Thymus (tissue), 11 donors: ENCODE measurements around the gene SHISA2. TPM values are rescaled to one million over a fixed set of nuclear protein-coding genes. Genes with fewer than 3 reads are reported as not detected.

Source experiments
- DNase-seq, 9 donors: peaks; one replicate each; pipeline ENCODE4 v3.0.0-alpha.2; 2013; ENCODE audit warnings: low spot score in 9 of 9, low read depth in 6 of 9, missing footprints in 1 of 9
- H3K27ac ChIP-seq, 2 donors: one replicate each; pipeline ENCODE4 v1.5.1; 2013; ENCODE audit warnings: control low read depth in 1 of 2, low read depth in 1 of 2, low read length in 1 of 2, mild to moderate bottlenecking in 1 of 2, moderate library complexity in 1 of 2
- H3K27me3 ChIP-seq, 2 donors: one replicate each; pipeline ENCODE4 v1.5.1; 2013; ENCODE audit warnings: low read length in 1 of 2; ENCODE audit not compliant: control insufficient read depth in 2 of 2, insufficient read depth in 1 of 2
- H3K36me3 ChIP-seq, 2 donors: one replicate each; pipeline ENCODE4 v1.5.1; 2013; ENCODE audit warnings: low read length in 1 of 2, mild to moderate bottlenecking in 1 of 2, moderate library complexity in 1 of 2; ENCODE audit not compliant: control insufficient read depth in 2 of 2, insufficient read depth in 2 of 2
- H3K4me1 ChIP-seq, 2 donors: one replicate each; pipeline ENCODE4 v1.5.1; 2013; ENCODE audit warnings: low read length in 2 of 2; ENCODE audit not compliant: control insufficient read depth in 2 of 2, insufficient read depth in 2 of 2
- H3K4me3 ChIP-seq, 2 donors: one replicate each; pipeline ENCODE4 v1.5.1; 2013; ENCODE audit warnings: low read length in 2 of 2, control low read depth in 1 of 2, mild to moderate bottlenecking in 1 of 2
- H3K9me3 ChIP-seq, 2 donors: one replicate each; pipeline ENCODE4 v1.5.1; 2013; ENCODE audit warnings: low read length in 1 of 2, mild to moderate bottlenecking in 1 of 2; ENCODE audit not compliant: control insufficient read depth in 2 of 2, insufficient read depth in 1 of 2
- WGBS: extraction: QIAGEN DNeasy Blood & Tissue Kit; methylation state at CpG from one replicate; pipeline ENCODE4 v1.1.7; 2013; 5-methylcytosine and 5-hydroxymethylcytosine counted together
- polyA plus RNA-seq: library from polyadenylated mRNA; stranded (reverse); fragments of 200-250 nt; gene quantifications from one replicate; pipeline ENCODE4 v1.2.3, GENCODE V29; 2013
- total RNA-seq: library from RNA; stranded (reverse); fragments of 120-200 nt; gene quantifications from one replicate; pipeline ENCODE4 v1.2.4, GENCODE V29; 2013
- donor health status: healthy.

The SHISA2 gene
- total and polyA plus RNA-seq, 2 donors, result 7.1 to 9.0 TPM

DNA sequence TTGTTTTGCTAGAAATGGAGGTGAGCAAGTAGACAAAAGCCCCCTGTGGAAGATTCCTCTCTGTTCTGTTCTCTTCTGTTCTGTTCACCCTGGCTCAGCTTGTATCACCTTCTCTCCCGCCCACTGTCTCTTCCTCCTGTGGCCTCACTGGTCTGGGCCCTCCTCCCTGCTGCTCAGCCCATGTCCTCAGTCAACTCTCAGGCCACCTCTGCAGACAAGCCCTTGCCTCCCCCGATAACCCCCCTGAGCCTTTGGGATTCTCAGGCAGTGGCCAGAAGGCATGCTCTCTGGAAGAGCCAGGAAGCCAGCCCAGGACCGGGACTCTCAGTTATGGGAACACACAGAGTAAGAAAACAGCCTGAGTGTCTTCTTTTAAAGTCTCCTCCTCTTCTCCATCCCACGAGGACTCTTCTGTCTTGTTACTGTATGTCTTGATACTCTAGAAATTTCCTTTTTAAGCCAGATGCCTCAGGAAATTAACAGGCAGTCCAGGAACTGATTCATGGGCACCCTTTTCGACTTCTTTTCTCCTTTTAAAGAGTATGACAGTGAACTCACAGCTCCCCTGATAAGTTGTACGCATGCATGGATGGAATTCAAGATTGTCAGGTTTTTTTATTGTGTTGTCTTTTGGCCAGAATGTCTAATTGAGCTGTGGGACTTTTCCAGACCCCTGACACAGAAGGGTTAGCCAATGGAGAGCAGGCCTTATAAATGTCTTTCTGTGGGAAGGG, 33.7 kb downstream of the SHISA2 start:
- no peaks in the 10 kb centered on the region for H3K9me3 ChIP-seq
- H3K27ac ChIP-seq, result no peak overlapping the region
- H3K27me3 ChIP-seq, result peaks cover 0 to 2% of the 10 kb centered on the region in 2 donors
- no peak overlapping the region for H3K4me3 ChIP-seq
- peaks cover 0 to 23% of the 10 kb centered on the region in 2 donors for H3K4me1 ChIP-seq
- H3K36me3 ChIP-seq, result no peaks in the 10 kb centered on the region
- DNase-seq, result no peak
- 87% methylated on average over 6 of the region's 6 CpGs for WGBS

DNA sequence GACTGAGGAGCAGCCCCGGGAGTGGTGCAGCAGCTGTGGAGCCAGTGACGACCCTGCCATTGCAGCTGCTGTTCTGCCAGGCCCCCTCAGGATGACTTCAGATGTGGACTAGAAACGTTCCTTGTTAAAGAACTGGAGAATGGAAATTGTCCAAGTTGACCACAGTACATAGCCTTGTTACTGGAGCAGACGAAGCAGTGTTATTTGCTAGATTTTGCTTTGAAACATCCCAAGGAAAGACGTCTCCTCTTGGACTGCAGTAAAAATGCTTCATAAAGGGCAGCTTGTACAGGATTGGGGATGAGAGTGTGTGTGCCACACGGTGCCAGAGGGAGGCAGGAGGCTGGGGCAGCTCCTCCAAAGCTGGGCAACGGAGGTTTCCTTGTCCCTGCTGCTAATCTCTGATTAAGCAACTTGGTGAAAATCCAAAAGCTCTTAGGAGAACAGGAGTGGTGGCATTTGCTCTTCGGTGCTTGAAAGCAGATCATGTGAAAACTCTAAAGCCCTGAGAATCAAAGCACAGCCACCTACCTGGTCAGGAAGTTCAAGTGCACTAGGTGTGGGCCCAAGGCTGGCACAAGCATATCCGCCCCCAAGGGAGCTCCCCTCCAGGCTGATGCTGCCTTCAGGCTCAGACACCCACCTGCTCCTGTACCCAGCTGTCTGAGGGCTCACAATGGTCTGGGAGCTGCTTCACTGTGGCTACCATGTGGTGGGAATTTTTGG, 34.5 kb downstream of the SHISA2 start:
- no peaks in the 10 kb centered on the region for H3K9me3 ChIP-seq
- H3K36me3 ChIP-seq, result no peaks in the 10 kb centered on the region
- H3K4me3 ChIP-seq, result no peak overlapping the region
- WGBS, result 82% methylated on average over 9 of the region's 9 CpGs
- H3K27ac ChIP-seq, result no peak overlapping the region
- DNase-seq, result peak in 4 of 9 donors; percentile 9 to 35 (median 24)
- no peaks in the 10 kb centered on the region for H3K27me3 ChIP-seq
- peaks cover 0 to 27% of the 10 kb centered on the region in 2 donors for H3K4me1 ChIP-seq

DNA sequence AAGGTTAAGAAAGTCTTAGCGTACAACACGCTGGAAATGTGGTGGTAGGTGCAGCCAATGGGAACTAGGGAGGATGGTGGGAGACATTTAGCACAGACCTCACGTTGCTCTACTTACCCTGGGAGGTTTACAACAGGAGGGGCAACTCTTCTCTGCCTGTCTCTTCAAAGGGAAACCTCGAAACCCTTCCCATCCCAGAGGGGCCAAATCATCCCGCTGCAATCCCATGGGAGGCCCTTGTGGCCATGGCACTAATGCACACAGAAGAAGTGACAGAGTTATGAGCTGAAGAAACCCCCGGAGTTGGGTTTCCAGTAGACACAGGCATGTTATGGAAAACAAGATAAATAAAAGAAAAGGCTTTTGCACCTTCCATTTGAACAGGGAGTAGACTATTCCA, 35.6 kb downstream of the SHISA2 start:
- WGBS, result 93% methylated on average over 6 of the region's 6 CpGs
- H3K9me3 ChIP-seq, result no peaks in the 10 kb centered on the region
- DNase-seq, result no peak
- H3K4me3 ChIP-seq, result no peak overlapping the region
- H3K4me1 ChIP-seq, result peaks cover 0 to 33% of the 10 kb centered on the region in 2 donors
- H3K36me3 ChIP-seq, result no peaks in the 10 kb centered on the region
- H3K27me3 ChIP-seq, result no peaks in the 10 kb centered on the region
- H3K27ac ChIP-seq, result no peak overlapping the region

GRCh38 chr13:26015271-26016125, 36.3 kb downstream of the SHISA2 start:
- H3K36me3 ChIP-seq, result no peaks in the 10 kb centered on the region
- DNase-seq, result no peak
- H3K27ac ChIP-seq, result no peak overlapping the region
- peaks cover 0 to 33% of the 10 kb centered on the region in 2 donors for H3K4me1 ChIP-seq
- H3K27me3 ChIP-seq, result no peaks in the 10 kb centered on the region
- WGBS, result 86% methylated on average over 10 of the region's 10 CpGs
- no peaks in the 10 kb centered on the region for H3K9me3 ChIP-seq
- no peak overlapping the region for H3K4me3 ChIP-seq

GRCh38 chr13:26012995-26013394, 38.8 kb downstream of the SHISA2 start:
- no peaks in the 10 kb centered on the region for H3K36me3 ChIP-seq
- H3K27me3 ChIP-seq, result no peaks in the 10 kb centered on the region
- no peak for DNase-seq
- peak overlapping the region; percentile 15 to 26 for H3K27ac ChIP-seq
- H3K4me3 ChIP-seq, result peak overlapping the region; percentile 44 to 60
- peaks cover 0 to 24% of the 10 kb centered on the region in 2 donors for H3K4me1 ChIP-seq
- H3K9me3 ChIP-seq, result no peaks in the 10 kb centered on the region
- WGBS, result 85% methylated on average over 9 of the region's 9 CpGs

- H3K9me3 ChIP-seq, result no peaks in the 10 kb centered on the region
- peak in 8 of 9 donors; percentile 33 to 83 (median 60) for DNase-seq
- H3K4me3 ChIP-seq, result peak overlapping the region; percentile 44 to 60
- H3K27ac ChIP-seq, result peak overlapping the region; percentile 38 to 79
- no peaks in the 10 kb centered on the region for H3K27me3 ChIP-seq
- no peaks in the 10 kb centered on the region for H3K36me3 ChIP-seq
- H3K4me1 ChIP-seq, result peaks cover 0 to 16% of the 10 kb centered on the region in 2 donors
- 19% methylated on average over 53 of the region's 53 CpGs for WGBS
Observed at GRCh38 chr13:26011996-26012821, 39.6 kb downstream of the SHISA2 start.

- no peak for DNase-seq
- H3K4me3 ChIP-seq, result no peak overlapping the region
- no peaks in the 10 kb centered on the region for H3K36me3 ChIP-seq
- no peaks in the 10 kb centered on the region for H3K9me3 ChIP-seq
- 98% methylated on average over 4 of the region's 4 CpGs for WGBS
- H3K27me3 ChIP-seq, result no peaks in the 10 kb centered on the region
- H3K4me1 ChIP-seq, result peaks cover 0 to 14% of the 10 kb centered on the region in 2 donors
- no peak overlapping the region for H3K27ac ChIP-seq
Observed at GRCh38 chr13:26011208-26011573, 40.6 kb downstream of the SHISA2 start.

GRCh38 chr13:26010487-26011207, 41.2 kb downstream of the SHISA2 start:
- no peak for DNase-seq
- no peaks in the 10 kb centered on the region for H3K27me3 ChIP-seq
- H3K27ac ChIP-seq, result no peak overlapping the region
- no peaks in the 10 kb centered on the region for H3K36me3 ChIP-seq
- H3K4me1 ChIP-seq, result peaks cover 0 to 14% of the 10 kb centered on the region in 2 donors
- no peaks in the 10 kb centered on the region for H3K9me3 ChIP-seq
- WGBS, result 92% methylated on average over 13 of the region's 13 CpGs
- no peak overlapping the region for H3K4me3 ChIP-seq
